G401 (cell line): Measurements from ENCODE around the gene TMEM98. TPM values are rescaled to one million over a fixed set of nuclear protein-coding genes. Genes with fewer than 3 reads are reported as not detected.
A peak's percentile ranks its signal among the peaks of the same experiment; 100 is the strongest.
"Not testable (repeated sequence)": the region's sequence is repeated elsewhere in the genome, so short reads cannot be mapped to it uniquely, and the experiment has no call there.

Experiments
- DNase-seq: peaks from one replicate; pipeline ENCODE4 v3.0.0-alpha.2; 2015; ENCODE audit warnings: low spot score
- in situ Hi-C: cut with HindIII; loops from 2 replicates; pipeline ENCODE4 v1.10.0; 2016; ENCODE audit warnings: low sequenced_read_pairs, mixed read lengths
- total RNA-seq: library from RNA; depleted of rRNA; stranded (reverse); fragments of >200 nt; shearing (Covaris generic); gene quantifications from 2 replicates; pipeline ENCODE4 v1.2.3, GENCODE V29; 2014; rRNA removed

The TMEM98 gene, protein sequence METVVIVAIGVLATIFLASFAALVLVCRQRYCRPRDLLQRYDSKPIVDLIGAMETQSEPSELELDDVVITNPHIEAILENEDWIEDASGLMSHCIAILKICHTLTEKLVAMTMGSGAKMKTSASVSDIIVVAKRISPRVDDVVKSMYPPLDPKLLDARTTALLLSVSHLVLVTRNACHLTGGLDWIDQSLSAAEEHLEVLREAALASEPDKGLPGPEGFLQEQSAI
- total RNA-seq = 0.07 and 0.74 TPM in 2 replicates

DNA sequence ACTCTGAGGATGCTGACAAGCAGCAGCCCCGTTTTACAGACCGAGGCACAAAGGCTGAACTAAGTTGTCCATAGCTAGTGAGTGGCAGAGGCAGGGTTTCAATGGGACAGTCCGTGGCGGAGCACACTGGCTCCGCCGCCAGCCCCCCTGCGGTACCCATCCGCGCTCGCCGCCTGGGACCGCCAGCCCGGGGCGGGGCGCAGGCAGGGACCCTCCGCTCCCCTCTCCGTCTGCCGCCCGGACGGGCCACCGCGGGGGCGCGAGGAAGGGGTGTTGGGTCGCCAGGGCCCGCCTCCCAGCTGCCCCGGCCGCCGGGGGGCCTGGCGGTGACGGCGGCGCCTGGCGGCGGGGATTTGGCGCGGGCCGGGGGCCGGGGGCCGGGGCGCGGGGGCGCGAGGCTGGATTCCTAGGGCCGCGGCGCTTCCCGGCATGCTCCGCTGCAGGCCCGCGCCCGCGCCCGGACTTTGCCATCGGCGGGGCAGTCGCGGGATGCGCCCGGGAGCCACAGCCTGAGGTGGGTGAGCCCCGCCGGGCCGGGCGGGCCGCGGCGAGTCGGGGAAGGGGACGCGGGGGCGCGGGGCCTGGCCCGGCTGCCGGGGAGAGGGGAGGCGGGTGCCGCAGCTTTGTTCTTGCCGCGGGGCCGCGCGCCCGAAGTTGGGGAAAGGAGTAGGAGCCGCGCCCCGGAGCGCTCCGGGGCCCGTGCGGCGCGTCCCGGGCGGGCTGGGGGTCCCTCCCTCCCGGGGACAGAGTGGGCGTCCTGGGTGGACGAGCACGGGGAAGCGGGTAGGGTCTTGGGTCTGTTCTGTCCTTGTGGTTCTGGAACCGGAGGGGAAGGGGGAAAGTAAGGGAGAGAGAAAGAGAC lies at the start of gene TMEM98:
TSS of gene TMEM98 (plus strand) at position 430 of the 862 bp plus-strand sequence. CDS start 3,376 bp downstream, outside the sequence.
- no peak for DNase-seq
- in situ Hi-C loops = no loop called here

DNA sequence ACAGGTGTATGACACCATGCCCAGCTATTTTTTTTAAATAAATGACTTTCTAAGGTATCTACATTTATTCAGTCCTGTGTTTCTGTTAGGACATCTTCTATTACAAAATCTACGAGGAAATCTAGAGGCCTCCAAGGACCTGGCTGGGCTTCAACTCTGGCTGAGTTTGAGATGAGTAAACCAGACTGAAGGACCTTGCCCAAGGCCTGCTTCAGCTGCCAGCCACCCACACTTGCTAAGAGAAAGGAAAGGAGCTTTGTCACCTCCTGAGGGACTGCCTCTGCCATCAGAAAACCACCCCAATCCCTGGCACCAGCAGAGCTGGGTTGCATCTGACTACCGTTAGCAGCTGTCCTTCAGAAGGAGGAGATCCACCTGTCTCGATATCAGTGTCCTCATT lies 49.7 kb upstream of the TMEM98 start:
- in situ Hi-C loops = no loop called here
- DNase-seq = no peak

GRCh38 chr17:32879134-32879533 lies 48.8 kb upstream of the TMEM98 start:
- in situ Hi-C loops = no loop called here
- DNase-seq = no peak

DNA sequence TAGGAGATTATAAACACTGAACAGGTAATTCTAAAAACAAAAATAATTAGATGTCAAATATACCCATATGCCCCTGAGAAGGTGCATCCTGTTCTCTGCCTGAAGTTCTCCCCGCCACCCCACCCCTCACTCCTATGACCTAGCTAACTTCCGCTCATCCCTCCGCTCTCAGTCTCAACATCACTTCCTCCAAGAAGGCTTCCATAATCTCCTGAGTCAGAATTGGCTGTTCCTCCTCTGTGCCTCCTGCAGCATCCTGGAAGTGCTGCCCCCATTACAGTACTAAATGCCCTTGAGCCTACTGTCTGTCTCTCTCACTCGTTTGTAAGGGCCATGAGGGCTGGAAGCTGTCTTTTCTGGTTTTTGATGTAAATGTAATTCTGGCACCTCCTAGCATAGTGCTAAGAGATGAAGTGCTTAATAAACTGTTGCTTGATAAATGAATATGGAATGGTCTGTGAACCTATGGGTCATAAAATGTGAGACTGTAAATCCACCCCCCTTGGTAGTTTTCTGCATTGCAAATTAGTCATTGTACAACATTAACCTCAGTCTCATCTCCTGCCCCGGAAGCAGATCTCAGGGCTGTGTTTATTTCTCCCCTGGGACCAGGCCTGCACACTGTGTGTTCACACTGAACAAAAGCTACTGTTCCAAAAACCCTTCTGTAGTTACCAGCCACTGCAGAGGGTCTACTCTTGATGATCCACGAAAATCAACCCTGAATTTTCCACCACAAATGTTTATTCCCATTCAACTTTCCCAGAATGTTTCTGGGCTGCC lies 47.1 kb upstream of the TMEM98 start:
- in situ Hi-C loops = no loop called here
- DNase-seq = no peak

DNA sequence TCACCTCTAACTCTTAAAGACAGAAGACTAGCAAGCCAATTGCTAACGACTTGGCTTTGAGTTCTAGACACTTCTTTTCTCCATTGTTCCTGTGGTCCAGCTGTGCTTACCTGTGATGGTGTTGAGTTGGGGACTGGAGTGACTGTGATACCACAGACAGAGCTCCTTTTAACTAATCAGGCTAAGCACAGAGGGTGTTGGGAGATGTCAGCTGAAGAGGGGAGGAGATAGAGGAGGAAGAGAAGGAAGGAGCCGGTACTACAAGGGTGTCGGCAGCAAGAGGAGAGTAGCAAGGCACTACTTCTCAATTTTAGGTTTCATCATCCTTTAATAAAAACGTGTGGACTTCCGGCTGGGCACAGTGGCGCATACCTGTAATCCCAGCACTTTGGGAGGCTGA lies 45.9 kb upstream of the TMEM98 start:
- no peak for DNase-seq
- in situ Hi-C loops = no loop called here

DNA sequence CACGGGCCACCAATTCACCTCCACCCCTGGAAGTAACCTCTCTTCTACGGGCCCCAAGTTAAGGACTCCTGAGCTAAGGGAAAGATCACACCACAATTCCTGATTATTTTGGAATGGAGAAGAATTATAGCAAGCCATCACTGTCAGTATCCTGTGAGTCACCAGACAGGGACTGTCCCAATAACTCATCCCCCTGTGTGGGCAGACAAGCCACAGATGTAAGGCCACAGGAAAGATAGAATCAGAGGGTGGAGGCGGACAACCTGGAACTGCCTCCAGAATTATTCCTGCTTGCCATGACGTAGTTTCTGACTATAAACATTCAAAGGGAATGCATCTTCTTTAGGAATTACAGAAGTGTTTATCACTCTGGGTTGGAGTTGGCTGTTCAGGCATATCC lies 45.2 kb upstream of the TMEM98 start:
- in situ Hi-C loops = no loop called here
- no peak for DNase-seq

- in situ Hi-C loops, DNase-seq: not testable (repeated sequence)
Observed at GRCh38 chr17:32886951-32887350, 41.0 kb upstream of the TMEM98 start.

DNA sequence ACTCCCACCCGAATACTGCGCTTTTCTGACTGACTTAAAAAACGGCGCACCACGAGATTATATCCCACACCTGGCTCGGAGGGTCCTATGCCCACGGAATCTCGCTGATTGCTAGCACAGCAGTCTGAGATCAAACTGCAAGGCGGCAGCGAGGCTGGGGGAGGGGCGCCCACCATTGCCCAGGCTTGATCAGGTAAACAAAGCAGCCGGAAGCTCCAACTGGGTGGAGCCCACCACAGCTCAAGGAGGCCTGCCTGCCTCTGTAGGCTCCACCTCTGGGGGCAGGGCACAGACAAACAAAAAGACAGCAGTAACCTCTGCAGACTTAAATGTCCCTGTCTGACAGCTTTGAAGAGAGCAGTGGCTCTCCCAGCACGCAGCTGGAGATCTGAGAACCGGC lies 40.5 kb upstream of the TMEM98 start:
- in situ Hi-C loops, DNase-seq: not testable (repeated sequence)

- in situ Hi-C loops = no loop called here
- no peak for DNase-seq
Observed at GRCh38 chr17:32894245-32894644, 33.7 kb upstream of the TMEM98 start.

GRCh38 chr17:32896647-32897258 lies 31.2 kb upstream of the TMEM98 start:
- in situ Hi-C loops = no loop called here
- no peak for DNase-seq

- in situ Hi-C loops = no loop called here
- no peak for DNase-seq
Observed at GRCh38 chr17:32899236-32900013, 28.5 kb upstream of the TMEM98 start.

DNA sequence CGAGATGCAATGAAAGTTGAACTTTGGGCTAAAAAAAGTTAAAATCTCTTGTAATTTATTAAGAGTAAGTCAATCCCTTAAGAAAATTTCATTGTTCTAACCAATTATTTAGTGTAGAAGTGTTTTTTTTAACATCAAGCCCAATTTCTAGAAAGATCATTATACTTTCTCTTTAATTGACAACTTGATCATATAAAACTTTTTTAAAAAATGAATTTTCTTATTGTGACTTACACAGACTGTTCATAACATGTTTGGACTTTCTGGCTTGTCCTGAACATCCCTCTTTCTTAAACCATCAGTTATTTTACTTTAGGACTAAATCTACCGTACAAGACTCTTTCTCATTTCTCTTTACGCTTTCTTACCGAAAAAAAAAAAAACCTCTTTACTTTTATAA lies 26.2 kb upstream of the TMEM98 start:
- in situ Hi-C loops = no loop called here
- no peak for DNase-seq

DNA sequence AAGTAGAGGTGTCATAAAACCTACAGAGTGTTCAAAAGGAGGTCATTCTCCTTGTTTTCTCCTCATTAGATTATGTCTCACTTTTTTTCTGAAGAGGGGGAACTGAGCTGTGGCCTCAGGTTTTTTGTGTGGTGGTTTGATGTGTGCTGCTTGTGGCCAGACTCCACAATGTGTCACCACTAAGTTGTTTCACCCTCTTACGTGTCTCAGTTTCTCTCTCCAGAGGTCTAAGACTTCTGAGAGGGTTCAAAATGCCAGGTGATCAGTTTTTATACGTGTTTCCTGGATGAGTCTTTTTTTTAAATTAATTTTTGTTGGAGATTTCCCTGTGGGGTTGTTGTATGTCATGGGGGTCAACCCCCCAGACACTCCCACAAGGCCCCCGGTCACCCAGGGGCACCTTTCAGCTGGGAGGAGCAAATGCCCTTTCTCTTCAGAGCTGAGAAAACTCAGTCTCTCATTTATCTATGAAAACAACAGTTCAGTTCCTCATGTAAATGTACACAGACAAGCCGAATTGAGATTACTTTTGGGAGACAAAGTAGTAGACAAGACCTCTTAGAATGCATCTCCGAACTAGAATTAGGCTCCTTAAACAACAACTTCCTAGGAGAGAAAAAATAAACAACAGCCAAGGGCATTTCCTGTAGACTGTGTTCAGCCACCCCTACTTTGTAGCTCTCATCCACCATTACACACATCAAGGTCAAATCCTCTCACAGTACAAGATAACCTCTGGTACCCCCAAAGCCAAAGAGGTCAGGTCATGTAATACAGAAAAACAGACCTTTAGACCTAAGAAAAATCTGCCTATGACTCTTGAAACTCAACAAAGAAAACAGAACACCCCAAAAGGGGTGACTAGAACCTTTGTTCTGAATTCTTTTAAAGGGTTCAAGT lies 23.9 kb upstream of the TMEM98 start:
- in situ Hi-C loops = no loop called here
- no peak for DNase-seq

DNA sequence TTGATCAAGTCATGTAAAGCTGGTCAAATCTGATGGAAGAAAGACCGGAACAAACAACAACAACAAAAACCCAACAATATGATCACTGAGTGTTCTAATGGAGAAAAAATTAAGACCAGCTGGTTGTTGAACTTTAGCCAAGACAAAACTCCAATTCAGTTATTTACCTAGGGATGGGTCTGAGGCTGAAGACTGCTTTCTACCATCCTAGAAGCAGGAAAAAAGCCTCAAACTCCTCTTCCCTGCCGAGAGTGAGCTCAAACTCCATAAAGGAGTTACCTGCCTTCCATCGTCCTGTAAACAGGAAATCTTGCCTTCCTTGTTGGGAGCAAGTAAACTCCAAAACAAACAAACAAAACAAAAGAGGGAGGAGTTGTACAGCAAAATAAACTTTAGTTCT lies 23.1 kb upstream of the TMEM98 start:
- in situ Hi-C loops = no loop called here

DNA sequence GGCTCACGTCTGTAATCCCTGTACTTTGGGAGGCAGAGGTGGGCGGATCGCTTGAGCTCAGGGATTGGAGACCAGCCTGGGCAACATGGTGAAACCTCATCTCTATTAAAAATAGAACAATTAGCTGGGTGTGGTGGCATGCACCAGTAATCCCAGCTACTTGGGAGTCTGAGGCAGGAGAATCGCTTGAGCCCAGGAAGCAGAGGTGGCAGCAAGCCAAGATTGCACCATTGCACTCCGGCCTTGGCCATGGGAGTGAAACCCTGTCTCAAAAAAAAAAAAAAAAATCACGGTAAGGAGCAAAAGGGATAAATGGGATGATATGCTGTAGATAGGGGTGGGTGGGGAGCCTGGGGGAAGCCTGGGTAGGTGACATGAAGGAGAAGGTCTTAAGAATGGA lies 20.4 kb upstream of the TMEM98 start:
- in situ Hi-C loops = no loop called here
- no peak for DNase-seq

More for the DNA sequence above, 23.1 kb upstream of the TMEM98 start:
- DNase-seq = no peak

GRCh38 chr17:32909787-32910369 lies 18.1 kb upstream of the TMEM98 start:
- peak; percentile 74 for DNase-seq
- in situ Hi-C loops = no loop called here

GRCh38 chr17:32910769-32911168 lies 17.2 kb upstream of the TMEM98 start:
- no peak for DNase-seq
- in situ Hi-C loops = no loop called here
